Right lobe of liver (tissue), 6 donors: ENCODE measurements around the gene GRM3. TPM values are rescaled to one million over a fixed set of nuclear protein-coding genes. Genes with fewer than 3 reads are reported as not detected.

Source experiments
- ATAC-seq, 4 donors: fragments of 200-7000 bp; cut with Tn5 transposase; one replicate each; pipeline ENCODE4 v1.9.1; 2020; ENCODE audit warnings: mild to moderate bottlenecking in 4 of 4, moderate library complexity in 4 of 4
- DNase-seq, 3 donors: peaks; one replicate each; pipeline ENCODE4 v3.0.0-alpha.2; 2020
- H3K27ac ChIP-seq, 3 donors: fragments of 200-600 bp; one replicate each; pipeline ENCODE4 v1.8.0; 2022
- H3K27me3 ChIP-seq, 2 donors: fragments of 200-600 bp; one replicate each; pipeline ENCODE4 v1.8.0; 2022
- H3K36me3 ChIP-seq, 4 donors: fragments of 200-600 bp; sonication (generic) in 1 of 4; one replicate each; pipeline versions ENCODE4 v1.5.1 to v1.8.0; 2017 to 2022; ENCODE audit warnings: control low read depth in 1 of 4
- H3K4me1 ChIP-seq, 4 donors: fragments of 200-600 bp; sonication (generic) in 1 of 4; one replicate each; pipeline versions ENCODE4 v1.5.1 to v1.8.0; 2017 to 2022; ENCODE audit warnings: control low read depth in 1 of 4
- H3K4me3 ChIP-seq, 3 donors: fragments of 200-600 bp; one replicate each; pipeline ENCODE4 v1.8.0; 2022
- H3K9me3 ChIP-seq, 4 donors: fragments of 200-600 bp; sonication (generic) in 1 of 4; one replicate each; pipeline versions ENCODE4 v1.5.1 to v1.8.0; 2017 to 2022; ENCODE audit warnings: control low read depth in 1 of 4
- CTCF ChIP-seq, 4 donors: fragments of 200-600 bp in 3 of 4; fragments of 450-650 bp in 1 of 4; IDR thresholded peaks; one replicate each; pipeline versions ENCODE4 v1.5.1 to v1.8.0; 2016 to 2022; ENCODE audit warnings: antibody characterized with exemption in 4 of 4, mild to moderate bottlenecking in 2 of 4
- POLR2A ChIP-seq: fragments of 450-650 bp; IDR thresholded peaks from one replicate; pipeline ENCODE4 v1.6.1; 2017; ENCODE audit warnings: antibody characterized with exemption, mild to moderate bottlenecking
- WGBS: methylation state at CpG from one replicate; pipeline ENCODE4 v1.1.6; 2018; ENCODE audit warnings: low coverage, low lambda C conversion rate; ENCODE audit not compliant: insufficient coverage; ENCODE audit errors: missing lambda C conversion rate; 5-methylcytosine and 5-hydroxymethylcytosine counted together
- intact Hi-C, 2 donors: fragments of 100-400 bp; cut with DNase I; formaldehyde crosslinking; loops; one replicate each; pipeline versions ENCODE4 v1.11.2 to v1.14.1; 2022
- total RNA-seq, 6 experiments: library from RNA; depleted of rRNA in 2 of 6; stranded (reverse); fragments of >200 nt in 2 of 6; fragmentation: NEBNext Ultra II Directional in 3 of 6; extraction: Animal tissue kit (Norgen Biotek cat#: 25700) in 3 of 6; gene quantifications; one replicate each; pipeline versions ENCODE4 v1.1.0 to v1.2.4, GENCODE V29; 2016 to 2023
- donor health status: DM: no; HTN: yes; CAD: no.
- donor health status: DM: no; HTN: no; CAD: no.
- donor health status: DM: no; HTN: no; CAD: no.
- donor health status: DM: no; HTN: yes; CAD: no.
- donor health status: DM: no; HTN: yes; CAD: no.

GRM3 gene
- total RNA-seq, 6 experiments from 2014 or later, result 0.12 TPM; not detected in 5

GRCh38 chr7:86762129-86762528, 118.4 kb downstream of the GRM3 start:
- 35% methylated on average over 2 of the region's 2 CpGs for WGBS
- no peak for DNase-seq
- intact Hi-C loops, result no loop called here

GRCh38 chr7:86765931-86766330, 122.2 kb downstream of the GRM3 start:
- TF ChIP-seq CTCF (IDR thresholded peaks at IDR 0.05) (no peak), POLR2A (no peak)
- DNase-seq, result no peak
- Histone ChIP-seq H3K4me1 (no peaks in the 10 kb centered on the region), H3K36me3 (no peaks in the 10 kb centered on the region), H3K4me3 (no peak overlapping the region), H3K27me3 (no peaks in the 10 kb centered on the region), H3K27ac (no peak overlapping the region), H3K9me3 (no peaks in the 10 kb centered on the region)
- WGBS, result 68% methylated on average over 2 of the region's 2 CpGs
- ATAC-seq, result no peak
- intact Hi-C loops, result no loop called here

More at GRCh38 chr7:86762129-86762528, 118.4 kb downstream of the GRM3 start:
- no peak overlapping the region for H3K4me3 ChIP-seq
- no peaks in the 10 kb centered on the region for H3K36me3 ChIP-seq
- H3K4me1 ChIP-seq, result no peaks in the 10 kb centered on the region
- no peak for TF ChIP-seq POLR2A
- no peak for TF ChIP-seq CTCF (IDR thresholded peaks at IDR 0.05)
- H3K27me3 ChIP-seq, result no peaks in the 10 kb centered on the region
- ATAC-seq, result no peak
- no peak overlapping the region for H3K27ac ChIP-seq
- no peaks in the 10 kb centered on the region for H3K9me3 ChIP-seq

- ATAC-seq (no peak), DNase-seq (no peak)
- Histone ChIP-seq H3K9me3 (no peaks in the 10 kb centered on the region), H3K4me1 (no peaks in the 10 kb centered on the region), H3K4me3 (no peak overlapping the region), H3K36me3 (no peaks in the 10 kb centered on the region), H3K27ac (no peak overlapping the region), H3K27me3 (no peaks in the 10 kb centered on the region)
- no peak for TF ChIP-seq POLR2A
- TF ChIP-seq CTCF (IDR thresholded peaks at IDR 0.05), result no peak
- WGBS, result 67% methylated on average over 1 of the region's 1 CpG
- intact Hi-C loops, result no loop called here
These were observed 124.7 kb downstream of the GRM3 start for GRCh38 chr7:86768394-86768793.

GRCh38 chr7:86768967-86769760, 125.5 kb downstream of the GRM3 start:
- H3K4me1 ChIP-seq, result no peaks in the 10 kb centered on the region
- intact Hi-C loops, result no loop called here
- no peak for TF ChIP-seq CTCF (IDR thresholded peaks at IDR 0.05)
- no peak for TF ChIP-seq POLR2A
- DNase-seq, result no peak
- no peak overlapping the region for H3K27ac ChIP-seq
- WGBS, result 37% methylated on average over 4 of the region's 4 CpGs
- no peaks in the 10 kb centered on the region for H3K36me3 ChIP-seq
- no peak overlapping the region for H3K4me3 ChIP-seq
- no peak for ATAC-seq
- no peaks in the 10 kb centered on the region for H3K9me3 ChIP-seq
- no peaks in the 10 kb centered on the region for H3K27me3 ChIP-seq
